CD14-positive monocyte (primary cell): ENCODE results near the gene RP2. TPM values are rescaled to one million over a fixed set of nuclear protein-coding genes. Genes with fewer than 3 reads are reported as not detected.

Experiments
- DNase-seq, 3 donors: peaks; one replicate each; pipeline ENCODE4 v3.0.0-alpha.2; 2011 to 2022
- H2AFZ ChIP-seq: 2 replicates; pipeline ENCODE4 v1.6.0; 2012; ENCODE audit warnings: mild to moderate bottlenecking, low read depth, low read length, inconsistent platforms; ENCODE audit not compliant: insufficient read depth, poor library complexity, severe bottlenecking
- H3K27ac ChIP-seq, 2 donors: 1 replicate in 1 of 2; 2 replicates in 1 of 2; pipeline ENCODE4 v1.5.1; 2012 to 2013; ENCODE audit warnings: low read length in 2 of 2, control low read depth in 1 of 2, inconsistent platforms in 1 of 2, low read depth in 1 of 2, mild to moderate bottlenecking in 1 of 2
- H3K27me3 ChIP-seq, 2 donors: one replicate each; pipeline versions ENCODE4 v1.6.0 to v1.6.1; 2011 to 2013; ENCODE audit warnings: low read length in 2 of 2; ENCODE audit not compliant: control insufficient read depth in 2 of 2, insufficient read depth in 2 of 2
- H3K36me3 ChIP-seq, 2 donors: replicated peaks in 1 of 2; 1 replicate in 1 of 2; 2 replicates in 1 of 2; pipeline versions ENCODE4 v1.5.1 to v1.6.1; 2012 to 2013; ENCODE audit warnings: low read length in 2 of 2, control low read depth in 1 of 2, inconsistent platforms in 1 of 2, mild to moderate bottlenecking in 1 of 2; ENCODE audit not compliant: insufficient read depth in 2 of 2, control insufficient read depth in 1 of 2
- H3K4me1 ChIP-seq, 2 donors: 1 replicate in 1 of 2; 2 replicates in 1 of 2; pipeline versions ENCODE4 v1.5.1 to v1.6.1; 2012 to 2013; ENCODE audit warnings: low read length in 2 of 2, control low read depth in 1 of 2, inconsistent platforms in 1 of 2, mild to moderate bottlenecking in 1 of 2, moderate library complexity in 1 of 2; ENCODE audit not compliant: insufficient read depth in 2 of 2, control insufficient read depth in 1 of 2
- H3K4me2 ChIP-seq: replicated peaks from 2 replicates; pipeline ENCODE3; 2012; ENCODE audit warnings: low read length, moderate library complexity, mild to moderate bottlenecking; ENCODE audit not compliant: poor library complexity, severe bottlenecking; ENCODE audit errors: extremely low read depth
- H3K4me3 ChIP-seq, 3 experiments: fragments of 200-600 bp in 1 of 3; sonication (generic) in 1 of 3; replicated peaks in 1 of 3; 1 replicate in 2 of 3; 2 replicates in 1 of 3; pipeline ENCODE4 v1.5.1; 2011 to 2013; ENCODE audit warnings: low read length in 3 of 3, mild to moderate bottlenecking in 3 of 3, control low read depth in 2 of 3, low read depth in 2 of 3, inconsistent platforms in 1 of 3, moderate library complexity in 1 of 3
- H3K79me2 ChIP-seq: 2 replicates; pipeline ENCODE4 v1.6.0; 2012; ENCODE audit warnings: mild to moderate bottlenecking, control low read depth, inconsistent platforms, low read length, moderate library complexity; ENCODE audit not compliant: insufficient read depth
- H3K9ac ChIP-seq: 2 replicates; pipeline ENCODE4 v1.6.0; 2017; ENCODE audit warnings: low read length, mild to moderate bottlenecking; ENCODE audit not compliant: insufficient read depth, poor library complexity, severe bottlenecking
- H3K9me3 ChIP-seq, 2 donors: replicated peaks in 1 of 2; 1 replicate in 1 of 2; 2 replicates in 1 of 2; pipeline versions ENCODE4 v1.5.1 to v1.6.1; 2012 to 2013; ENCODE audit warnings: low read length in 2 of 2, control low read depth in 1 of 2; ENCODE audit not compliant: control insufficient read depth in 1 of 2, insufficient read depth in 1 of 2
- H4K20me1 ChIP-seq: 2 replicates; pipeline ENCODE4 v1.6.0; 2012; ENCODE audit warnings: mild to moderate bottlenecking, low read length, control low read depth, moderate library complexity; ENCODE audit not compliant: insufficient read depth
- H3K27ac Mint-ChIP-seq, 7 donors: one replicate each; pipeline ENCODE4 v1.8.0; 2020; ENCODE audit warnings: mild to moderate bottlenecking in 7 of 7, mixed read lengths in 7 of 7, moderate library complexity in 6 of 7, inconsistent platforms in 2 of 7
- H3K27me3 Mint-ChIP-seq, 3 donors: one replicate each; pipeline ENCODE4 v1.8.0; 2021 to 2022; ENCODE audit warnings: low read depth in 3 of 3, mild to moderate bottlenecking in 3 of 3, mixed read lengths in 3 of 3, moderate library complexity in 3 of 3, inconsistent platforms in 1 of 3
- H3K36me3 Mint-ChIP-seq, 2 donors: one replicate each; pipeline ENCODE4 v1.8.0; 2020; ENCODE audit warnings: mixed read lengths in 2 of 2, inconsistent platforms in 1 of 2, mild to moderate bottlenecking in 1 of 2
- H3K4me1 Mint-ChIP-seq: one replicate; pipeline ENCODE4 v1.8.0; 2020; ENCODE audit warnings: mild to moderate bottlenecking, mixed read lengths
- H3K4me3 Mint-ChIP-seq, 2 donors: one replicate each; pipeline ENCODE4 v1.8.0; 2020; ENCODE audit warnings: mild to moderate bottlenecking in 2 of 2, mixed read lengths in 2 of 2, moderate library complexity in 1 of 2
- H3K9me3 Mint-ChIP-seq, 7 donors: one replicate each; pipeline ENCODE4 v1.8.0; 2020 to 2022; ENCODE audit warnings: mixed read lengths in 7 of 7, mild to moderate bottlenecking in 6 of 7, moderate library complexity in 6 of 7, inconsistent platforms in 2 of 7
- WGBS: methylation state at CpG from one replicate; pipeline ENCODE4 v1.1.5; 2013; ENCODE audit warnings: missing lambda C conversion rate; ENCODE audit not compliant: insufficient coverage; 5-methylcytosine and 5-hydroxymethylcytosine counted together
- intact Hi-C, 2 donors: fragments of 100-400 bp; cut with micrococcal nuclease; formaldehyde crosslinking; loops; one replicate each; pipeline versions ENCODE4 v1.15.0 to v1.15.1; 2023
- polyA plus RNA-seq, 3 donors: library from polyadenylated mRNA; depleted of rRNA in 1 of 3; unstranded in 2 of 3; stranded (reverse) in 1 of 3; fragments of 300-500 nt in 2 of 3; fragments of >200 nt in 1 of 3; fragmentation: Illumina TruSeq in 2 of 3; gene quantifications; 1 replicate in 2 of 3; 2 replicates in 1 of 3; pipeline ENCODE4 v1.2.3, GENCODE V29; 2012 to 2021
- TF ChIP-seq, protein P1 (sequence below): fragments of 200-600 bp; IDR thresholded peaks from one replicate; pipeline ENCODE4 v1.8.0; 2022; ENCODE audit warnings: antibody characterized with exemption, mild to moderate bottlenecking

RP2 gene
- polyA plus RNA-seq, 3 donors: 17.2 to 60.3 (median 55.7) TPM

DNA sequence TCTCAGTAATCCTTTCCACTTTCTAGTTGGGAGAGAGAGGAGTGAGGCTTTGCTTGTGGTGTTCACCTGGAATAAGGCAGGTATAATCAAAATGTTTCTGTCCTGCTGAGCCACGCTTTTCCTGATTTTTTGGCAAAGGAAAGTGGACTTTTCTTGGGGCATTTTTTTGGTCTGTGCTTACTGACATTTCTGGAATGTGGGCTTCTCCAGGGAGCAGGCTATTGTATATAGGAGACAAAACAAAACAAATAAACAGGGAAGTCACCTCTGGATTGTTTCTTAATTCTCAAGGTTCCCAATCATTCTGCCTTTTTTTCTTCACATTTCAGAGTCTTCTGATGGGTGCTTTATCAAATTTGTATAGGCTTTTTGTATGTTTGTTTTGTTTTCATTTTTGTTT, 25.7 kb upstream of the RP2 start:
- intact Hi-C loops: no loop called here
- no peaks in the 10 kb centered on the region for H3K36me3 Mint-ChIP-seq
- DNase-seq: no peak
- Histone ChIP-seq H3K9ac (no peak overlapping the region), H4K20me1 (no peaks in the 10 kb centered on the region), H3K27ac (no peak overlapping the region), H2AFZ (no peak overlapping the region), H3K36me3 (no peaks in the 10 kb centered on the region), H3K4me1 (no peaks in the 10 kb centered on the region), H3K4me2 (no peak overlapping the region), H3K27me3 (no peaks in the 10 kb centered on the region), H3K9me3 (peaks cover 4 to 12% of the 10 kb centered on the region in 2 donors), H3K79me2 (no peaks in the 10 kb centered on the region), H3K4me3 (no peak overlapping the region)
- no peak overlapping the region for H3K4me3 Mint-ChIP-seq
- no peak overlapping the region for H3K27ac Mint-ChIP-seq
- H3K9me3 Mint-ChIP-seq: peaks cover 2 to 13% (median 7%) of the 10 kb centered on the region in 7 donors
- H3K27me3 Mint-ChIP-seq: peaks cover 0 to 5% (median 4%) of the 10 kb centered on the region in 3 donors
- TF ChIP-seq, protein P1, sequence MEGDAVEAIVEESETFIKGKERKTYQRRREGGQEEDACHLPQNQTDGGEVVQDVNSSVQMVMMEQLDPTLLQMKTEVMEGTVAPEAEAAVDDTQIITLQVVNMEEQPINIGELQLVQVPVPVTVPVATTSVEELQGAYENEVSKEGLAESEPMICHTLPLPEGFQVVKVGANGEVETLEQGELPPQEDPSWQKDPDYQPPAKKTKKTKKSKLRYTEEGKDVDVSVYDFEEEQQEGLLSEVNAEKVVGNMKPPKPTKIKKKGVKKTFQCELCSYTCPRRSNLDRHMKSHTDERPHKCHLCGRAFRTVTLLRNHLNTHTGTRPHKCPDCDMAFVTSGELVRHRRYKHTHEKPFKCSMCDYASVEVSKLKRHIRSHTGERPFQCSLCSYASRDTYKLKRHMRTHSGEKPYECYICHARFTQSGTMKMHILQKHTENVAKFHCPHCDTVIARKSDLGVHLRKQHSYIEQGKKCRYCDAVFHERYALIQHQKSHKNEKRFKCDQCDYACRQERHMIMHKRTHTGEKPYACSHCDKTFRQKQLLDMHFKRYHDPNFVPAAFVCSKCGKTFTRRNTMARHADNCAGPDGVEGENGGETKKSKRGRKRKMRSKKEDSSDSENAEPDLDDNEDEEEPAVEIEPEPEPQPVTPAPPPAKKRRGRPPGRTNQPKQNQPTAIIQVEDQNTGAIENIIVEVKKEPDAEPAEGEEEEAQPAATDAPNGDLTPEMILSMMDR: no peak
- 100% methylated on average over 1 of the region's 1 CpG for WGBS
- H3K4me1 Mint-ChIP-seq: no peaks in the 10 kb centered on the region

DNA sequence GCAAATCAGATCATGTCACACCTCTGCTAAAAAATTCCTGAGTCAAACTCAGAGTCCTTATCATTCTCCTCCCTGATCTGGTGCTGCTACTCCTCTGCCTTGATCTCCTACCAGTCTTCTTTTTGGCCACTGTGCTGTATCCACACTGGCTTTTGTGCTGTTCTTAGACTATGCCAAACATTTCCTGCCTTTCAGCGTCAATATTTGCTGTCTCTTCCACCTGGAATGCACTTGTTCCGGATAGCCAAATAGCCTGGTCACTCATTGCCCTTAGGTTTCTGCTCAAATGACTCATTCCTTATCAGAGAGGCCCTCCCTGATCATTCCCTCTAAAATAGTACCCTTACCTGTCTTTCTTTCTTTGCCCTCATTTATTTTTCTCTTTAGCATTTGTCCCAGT, 24.4 kb upstream of the RP2 start:
- H3K27ac Mint-ChIP-seq: no peak overlapping the region
- Histone ChIP-seq H3K27ac (no peak overlapping the region), H4K20me1 (no peaks in the 10 kb centered on the region), H3K9ac (no peak overlapping the region), H3K27me3 (no peaks in the 10 kb centered on the region), H2AFZ (no peak overlapping the region), H3K4me3 (no peak overlapping the region), H3K4me2 (no peak overlapping the region), H3K4me1 (no peaks in the 10 kb centered on the region), H3K79me2 (no peaks in the 10 kb centered on the region), H3K9me3 (peaks cover 4 to 12% of the 10 kb centered on the region in 2 donors), H3K36me3 (no peaks in the 10 kb centered on the region)
- no peaks in the 10 kb centered on the region for H3K4me1 Mint-ChIP-seq
- no peak overlapping the region for H3K4me3 Mint-ChIP-seq
- DNase-seq: no peak
- TF ChIP-seq, protein P1: no peak
- H3K9me3 Mint-ChIP-seq: peaks cover 2 to 13% (median 7%) of the 10 kb centered on the region in 7 donors
- intact Hi-C loops: no loop called here
- 100% methylated on average over 1 of the region's 2 CpGs for WGBS
- peaks cover 3 to 7% (median 4%) of the 10 kb centered on the region in 3 donors for H3K27me3 Mint-ChIP-seq
- H3K36me3 Mint-ChIP-seq: no peaks in the 10 kb centered on the region
